Measurements from ENCODE around the gene NFIA.

The NFIA gene

DNA sequence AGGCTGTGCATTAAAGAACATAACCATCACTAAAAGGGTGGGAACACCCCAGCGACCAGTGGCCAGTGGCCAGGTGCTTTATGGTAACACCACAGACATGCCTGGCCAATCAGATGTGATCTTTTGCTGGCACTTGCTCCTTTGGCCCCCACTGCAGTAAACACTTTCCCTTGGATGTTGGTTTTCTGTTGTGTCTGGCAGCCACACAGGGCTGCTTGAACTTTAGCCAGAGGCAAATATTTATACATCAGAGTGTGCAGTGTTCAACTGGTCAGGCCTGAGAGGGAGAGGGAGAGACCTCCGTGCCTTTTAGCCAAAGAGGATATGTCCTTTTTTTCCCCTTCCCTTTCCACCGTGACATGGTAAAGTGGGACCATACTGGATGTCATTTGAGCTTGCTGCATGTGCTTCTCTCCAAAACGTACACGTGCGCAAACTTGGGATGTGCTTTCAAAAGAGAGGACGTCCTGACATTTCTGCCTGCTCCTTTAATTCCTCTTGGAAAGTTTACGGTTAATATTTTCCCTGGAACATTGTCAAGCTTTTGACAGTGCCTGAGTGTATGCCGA lies 101.2 kb downstream of the NFIA start:
- no peak for DNase-seq (ENCODE audit: low read depth)

DNA sequence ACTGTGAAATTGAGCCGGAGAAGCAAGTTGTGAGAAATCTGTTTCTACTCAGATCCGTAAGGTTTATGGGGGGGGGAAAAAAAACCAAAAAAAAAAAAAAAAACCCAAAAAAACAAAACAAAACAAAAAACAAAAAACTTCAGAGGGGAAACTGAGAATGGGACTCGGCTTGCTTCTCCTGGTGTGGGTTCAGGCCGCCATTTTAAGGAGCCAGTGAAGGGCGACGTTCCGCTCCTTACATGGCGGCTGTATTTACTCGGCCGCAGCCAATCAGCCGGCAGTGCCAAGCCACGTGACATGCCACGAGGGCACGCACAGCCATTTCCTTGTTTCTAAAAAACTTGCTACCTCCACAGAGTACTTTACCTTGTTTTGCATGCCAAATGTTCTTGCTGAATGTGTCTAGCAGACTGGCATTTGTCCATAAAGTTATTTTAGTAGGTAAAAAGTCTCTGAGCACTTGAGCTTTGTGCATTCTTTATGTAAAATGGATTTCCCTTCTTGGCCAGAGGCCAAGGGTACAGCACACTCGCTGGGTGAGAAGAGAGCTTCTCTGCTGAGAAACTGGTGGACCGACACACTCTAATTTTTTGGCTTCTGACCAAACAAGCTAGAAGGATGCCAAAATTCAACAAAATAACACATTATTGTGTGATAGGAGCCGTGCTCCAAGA lies 101.8 kb downstream of the NFIA start:
- DNase-seq (ENCODE audit: low read depth): no peak

DNA sequence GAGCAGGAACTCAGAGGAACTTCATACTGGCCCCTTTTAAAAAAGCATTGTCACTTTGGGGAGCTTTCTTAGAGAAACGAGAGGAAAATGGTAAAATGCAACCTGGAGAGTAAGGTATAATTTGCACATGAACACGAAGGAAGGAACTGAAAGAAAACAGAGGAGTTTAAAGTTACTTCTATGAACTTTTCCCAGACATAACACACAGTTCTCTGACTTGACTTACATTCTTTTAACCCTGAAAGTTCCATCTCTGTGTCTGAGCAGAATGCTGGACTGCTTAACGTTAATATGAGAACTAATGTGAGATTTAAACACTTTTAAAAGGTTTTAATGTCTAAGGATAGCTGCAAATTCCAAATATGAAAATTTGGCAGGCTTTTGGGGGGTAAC lies 102.3 kb downstream of the NFIA start:
- DNase-seq (ENCODE audit: low read depth): no peak

DNA sequence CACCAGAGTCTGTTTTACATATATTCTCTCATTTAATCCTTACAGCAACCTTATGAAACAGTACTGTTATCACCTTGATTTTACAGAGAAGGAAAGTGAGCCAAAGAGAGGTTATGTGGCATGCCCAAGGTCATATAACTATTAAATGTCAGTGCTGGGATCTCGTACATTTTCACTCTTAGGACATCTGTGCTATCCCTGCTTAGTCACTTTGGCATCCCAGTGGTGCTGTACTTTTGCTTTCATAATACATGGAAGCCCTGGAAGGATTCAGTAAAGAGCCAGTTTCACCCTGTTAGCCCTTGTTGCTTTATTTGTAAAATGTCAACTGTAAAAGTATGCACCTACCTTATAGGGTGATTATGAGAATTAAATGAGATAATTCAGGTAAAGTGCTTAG lies 104.4 kb downstream of the NFIA start:
- DNase-seq (ENCODE audit: low read depth): no peak

DNA sequence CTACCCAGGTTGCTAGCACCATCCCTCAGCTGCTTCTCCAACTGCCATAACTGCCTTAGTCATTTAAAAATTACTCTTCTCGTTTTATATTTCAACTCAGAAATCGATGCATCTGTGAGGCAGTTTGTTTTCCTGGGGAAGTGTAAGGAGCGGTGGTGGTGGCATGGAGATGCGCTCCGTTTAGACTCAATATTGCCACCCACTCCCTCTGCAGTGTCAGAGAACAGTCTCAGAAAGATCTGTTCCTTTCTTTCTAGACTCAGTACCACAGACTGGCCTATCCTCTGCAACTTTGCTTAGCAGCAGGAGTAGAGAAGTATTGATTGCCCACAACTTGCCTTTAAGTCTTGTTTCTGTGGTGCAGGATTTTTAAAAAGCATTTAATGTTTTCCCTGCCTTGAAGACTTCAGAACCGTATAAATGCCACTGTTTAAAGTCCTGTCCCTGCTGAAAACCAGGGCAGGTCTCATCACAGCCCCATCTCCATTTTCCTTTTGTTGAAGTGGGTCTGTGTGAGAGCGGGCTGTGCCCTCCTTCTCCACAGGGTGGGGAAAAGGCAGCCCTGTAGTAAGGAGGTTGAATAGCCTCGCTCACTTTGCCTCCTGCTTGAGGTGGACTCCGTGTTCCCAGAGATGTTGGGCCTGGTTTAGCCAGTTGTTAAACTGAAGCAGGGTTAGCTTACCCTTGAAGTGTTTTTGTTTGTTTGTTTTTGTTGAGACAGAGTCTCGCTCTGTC lies 105.2 kb downstream of the NFIA start:
- DNase-seq (ENCODE audit: low read depth): no peak

DNA sequence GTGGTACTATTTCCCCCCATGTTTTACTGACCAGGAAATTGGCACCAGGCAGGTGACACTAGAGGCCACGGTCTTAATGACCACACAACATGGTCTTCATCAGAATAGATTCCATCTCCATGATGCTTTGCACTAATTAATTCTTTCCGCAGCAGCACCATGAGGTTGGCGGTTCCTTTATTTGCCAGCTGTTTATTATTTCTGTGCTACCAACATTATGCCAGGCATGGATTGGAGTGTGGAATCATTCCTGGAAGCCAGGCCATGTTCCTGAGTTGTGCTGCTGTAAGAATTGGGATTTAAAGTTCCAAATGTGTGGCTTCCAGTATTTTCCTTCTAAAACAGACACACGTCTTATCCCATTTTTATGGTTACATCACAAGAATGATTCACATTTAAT lies 107.8 kb downstream of the NFIA start:
- DNase-seq (ENCODE audit: low read depth): no peak

DNA sequence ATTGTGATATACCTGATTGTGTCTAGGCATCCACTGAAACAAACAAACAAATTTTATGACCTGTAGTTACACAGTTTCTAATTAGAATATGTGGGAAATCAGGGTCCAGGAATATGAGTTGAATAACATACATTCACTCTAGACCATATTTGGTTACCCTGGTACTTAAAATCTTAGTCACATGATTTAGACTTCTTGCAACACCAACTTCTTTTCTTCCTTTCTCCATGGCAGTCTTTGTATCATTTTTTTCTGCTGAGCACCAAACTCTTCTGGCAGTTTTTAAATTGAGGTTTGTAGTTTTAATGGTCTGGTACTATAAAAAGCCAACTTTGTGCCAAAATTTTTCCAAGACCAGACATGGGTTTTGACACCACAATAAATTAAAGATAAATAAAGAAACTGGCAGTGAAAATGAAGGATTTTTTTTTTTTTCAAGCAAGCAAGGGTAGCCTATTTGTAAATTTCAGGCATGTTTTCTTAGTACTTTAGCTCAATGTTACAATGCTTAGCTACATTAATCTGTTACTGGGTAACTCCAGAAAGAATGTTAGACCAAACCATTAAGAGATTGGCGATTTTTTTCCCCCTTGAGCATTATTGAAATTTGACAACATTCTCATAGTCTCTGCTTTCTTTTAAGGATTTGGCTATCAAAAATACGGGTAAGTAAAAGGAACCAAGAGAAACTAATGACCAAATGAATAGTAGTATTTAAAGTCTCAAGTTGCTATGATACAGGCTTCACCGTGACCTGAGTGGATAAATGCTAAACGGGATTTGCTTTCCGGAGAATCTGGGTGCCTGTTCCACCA lies 108.5 kb downstream of the NFIA start:
- DNase-seq (ENCODE audit: low read depth): no peak

DNA sequence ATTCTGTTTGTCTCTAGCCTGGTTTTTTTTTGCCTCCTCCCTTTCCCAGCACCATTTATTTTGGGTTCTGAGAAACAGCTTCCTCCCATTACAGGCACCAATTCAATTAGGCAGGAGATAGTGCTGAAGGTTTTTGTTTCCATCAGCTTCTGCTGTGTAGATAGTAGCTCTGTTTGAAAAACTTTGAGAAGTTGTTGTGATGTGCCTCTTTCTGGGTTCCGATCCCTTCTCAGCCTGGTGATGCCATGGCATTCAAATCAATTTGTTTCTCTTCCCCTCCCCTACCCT lies 109.0 kb downstream of the NFIA start:
- no peak for DNase-seq (ENCODE audit: low read depth)

DNA sequence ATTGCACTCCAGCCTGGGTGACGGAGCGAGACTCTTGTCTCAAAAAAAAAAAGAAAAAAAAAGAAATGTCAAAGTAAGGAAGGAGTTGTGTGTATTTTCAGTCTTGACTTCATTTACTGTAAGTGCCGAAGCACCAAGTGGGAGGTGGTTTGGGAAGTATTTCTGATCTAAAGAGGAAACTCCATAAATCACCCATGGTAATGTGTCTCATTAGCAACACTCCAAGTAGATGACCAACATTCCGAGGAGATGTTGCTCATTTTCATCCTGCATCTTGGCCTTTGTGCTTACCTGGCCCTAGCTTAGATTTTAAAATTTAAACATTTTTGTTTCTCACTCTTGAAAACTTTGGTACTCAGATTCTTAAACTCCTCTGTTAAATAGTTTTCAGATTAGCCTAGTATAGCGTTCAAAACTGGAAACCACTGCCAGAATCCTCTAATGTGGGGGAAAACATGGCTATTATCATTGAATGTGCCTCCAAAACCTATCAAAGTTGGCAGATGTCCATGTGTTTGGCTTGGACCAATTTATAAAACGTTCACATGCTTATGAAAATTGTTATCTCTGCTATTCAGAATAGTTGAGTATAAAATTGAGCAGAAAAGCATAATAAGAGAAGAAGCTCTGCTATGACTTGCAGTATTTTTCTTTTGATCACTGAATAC lies 110.4 kb downstream of the NFIA start:
- no peak for DNase-seq (ENCODE audit: low read depth)

DNA sequence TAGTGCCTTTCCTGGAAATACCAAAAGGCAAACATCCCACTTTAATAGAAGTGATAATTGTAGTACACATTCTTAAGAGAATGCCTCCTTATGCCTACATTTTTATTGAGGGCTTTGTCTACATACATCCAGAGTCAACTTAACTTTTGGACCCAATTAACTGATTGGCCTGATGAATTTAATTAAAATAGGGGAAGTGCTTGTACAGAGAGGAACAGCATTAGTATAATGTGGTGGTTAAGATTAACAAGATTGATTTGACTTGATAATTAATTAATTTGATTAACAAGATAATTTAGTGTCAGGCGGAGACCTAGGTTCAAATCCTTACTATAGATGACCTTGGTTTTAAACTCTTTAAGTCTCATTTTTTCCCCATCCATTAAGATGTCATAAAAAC lies 111.4 kb downstream of the NFIA start:
- no peak for DNase-seq (ENCODE audit: low read depth)

DNA sequence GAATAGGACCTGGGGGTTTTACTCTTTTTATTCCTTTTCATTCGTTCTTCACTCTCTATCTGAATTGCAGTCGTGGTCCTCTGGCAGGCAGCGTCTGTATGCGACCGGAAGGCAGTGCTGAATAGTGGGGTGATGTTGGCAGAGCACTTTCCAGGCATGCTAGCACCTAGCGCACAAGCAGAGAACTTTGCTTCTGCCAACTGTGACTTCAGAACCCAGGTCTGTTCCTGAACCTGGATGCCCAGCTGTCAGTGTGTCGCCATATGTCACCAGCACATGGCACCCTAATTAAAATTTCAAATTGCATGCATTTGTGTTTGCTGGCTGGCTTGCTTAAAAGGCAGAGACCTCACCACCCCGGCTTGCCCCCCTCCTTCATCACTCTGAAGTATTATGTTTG lies 116.2 kb downstream of the NFIA start:
- no peak for DNase-seq (ENCODE audit: low read depth)

DNA sequence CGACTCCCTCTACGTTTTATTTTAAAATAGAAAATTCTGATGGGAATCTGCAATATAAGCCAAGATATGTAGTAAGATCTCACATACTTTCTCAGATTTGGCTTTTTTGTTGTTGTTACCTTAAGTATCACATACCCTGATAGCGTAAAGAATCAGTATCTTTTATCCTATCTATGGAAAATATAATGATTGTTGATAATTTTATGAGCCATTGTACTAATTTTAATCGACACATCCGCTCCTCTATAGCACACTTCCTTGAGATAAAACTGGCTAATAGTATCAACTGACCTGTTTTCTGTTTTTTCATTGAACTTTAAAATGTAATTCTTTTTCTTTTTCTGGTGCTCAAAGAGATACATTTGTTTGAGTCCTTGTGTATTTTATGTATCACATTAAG lies 118.7 kb downstream of the NFIA start:
- DNase-seq (ENCODE audit: low read depth): no peak

DNA sequence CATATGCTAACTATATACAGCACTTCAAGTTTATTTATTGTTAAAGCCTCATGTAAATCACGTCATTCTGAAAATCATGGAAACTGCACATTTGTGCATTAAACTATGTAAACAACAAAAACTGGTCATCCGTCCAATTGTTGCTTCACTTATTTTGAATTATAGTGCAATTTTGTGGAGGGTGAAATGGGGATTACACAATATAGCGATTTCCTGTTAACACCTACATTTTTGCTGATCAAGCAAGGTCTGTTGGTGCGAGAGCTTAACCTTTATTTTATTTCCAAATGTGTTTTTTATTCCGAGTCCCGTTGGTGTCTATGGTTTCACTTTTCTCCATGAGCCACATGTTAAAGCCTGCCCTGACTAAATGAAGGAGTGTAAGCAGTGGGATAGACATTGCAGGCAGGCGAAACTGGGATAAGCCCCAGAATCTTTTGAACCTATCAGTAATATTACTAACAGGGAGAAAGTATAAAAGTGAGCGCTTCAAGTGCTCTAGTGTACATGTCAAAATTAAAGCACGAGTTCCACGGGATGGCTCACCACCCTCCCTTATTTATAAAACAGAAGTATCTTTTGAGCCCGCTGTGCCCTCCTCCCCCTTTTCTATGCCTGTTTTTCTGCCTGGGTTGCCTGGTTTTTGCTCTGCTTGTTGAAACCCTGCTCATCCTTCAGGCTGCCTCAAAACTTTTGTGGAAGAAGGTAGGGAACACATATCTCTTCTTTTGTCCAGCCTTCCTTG lies 120.7 kb downstream of the NFIA start:
- DNase-seq (ENCODE audit: low read depth): no peak

DNA sequence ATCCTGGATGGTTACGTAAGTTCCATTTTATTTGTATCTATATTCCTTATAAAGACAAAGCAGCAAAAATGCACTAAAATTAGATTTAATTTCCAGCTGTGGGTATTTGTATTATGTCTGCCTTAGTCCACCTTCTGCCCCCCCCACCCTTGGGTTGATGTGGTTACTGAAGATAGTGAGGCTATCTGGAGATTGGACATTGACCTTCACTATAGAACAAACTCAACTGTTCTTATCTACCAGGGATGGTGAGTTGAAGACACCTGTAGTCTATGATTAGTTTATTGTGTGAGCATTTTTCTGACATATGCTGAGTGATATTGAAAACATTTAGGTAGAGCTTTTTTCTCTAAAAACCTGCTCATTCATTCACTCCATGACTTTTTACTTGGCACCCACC lies 122.2 kb downstream of the NFIA start:
- no peak for DNase-seq (ENCODE audit: low read depth)

DNA sequence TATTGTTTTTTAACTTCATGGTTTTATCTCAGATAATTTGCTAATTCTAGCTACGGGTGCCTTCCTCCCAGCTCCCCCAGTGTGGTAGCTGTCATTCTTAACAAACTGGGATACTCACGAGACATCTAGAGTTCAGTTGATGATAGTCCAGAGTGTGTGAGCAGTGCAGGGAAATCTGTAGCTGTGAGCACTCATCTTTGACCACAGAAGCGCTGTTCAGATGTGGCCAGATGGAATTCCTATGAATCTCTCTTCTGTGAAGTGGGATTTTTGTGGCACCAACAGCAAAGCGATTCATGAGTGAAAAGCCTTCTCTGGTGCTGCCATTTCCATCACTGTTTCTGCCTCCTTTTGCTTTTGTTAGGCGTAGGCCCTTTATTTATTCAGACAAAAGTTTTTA lies 125.1 kb downstream of the NFIA start:
- no peak for DNase-seq (ENCODE audit: low read depth)

DNA sequence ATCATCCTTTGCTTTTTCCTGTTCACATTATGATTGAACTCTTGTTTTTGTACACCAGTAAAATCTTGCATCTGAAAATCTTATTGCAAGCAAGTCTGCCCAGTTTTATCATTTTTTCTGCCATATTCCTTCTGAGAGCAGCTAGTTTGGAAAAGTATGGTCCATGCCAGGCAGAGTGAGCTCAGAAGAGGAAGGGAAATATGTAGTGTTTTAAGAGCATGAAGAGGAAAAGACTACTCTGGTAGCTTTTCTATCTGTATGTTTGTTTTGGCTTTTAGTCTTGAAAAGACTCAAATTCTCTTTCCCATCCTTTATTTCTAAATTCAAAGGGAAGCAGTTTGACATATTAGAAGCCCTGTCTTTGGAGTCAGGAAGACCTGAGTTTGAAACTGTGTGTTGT lies 125.8 kb downstream of the NFIA start:
- no peak for DNase-seq (ENCODE audit: low read depth)

DNA sequence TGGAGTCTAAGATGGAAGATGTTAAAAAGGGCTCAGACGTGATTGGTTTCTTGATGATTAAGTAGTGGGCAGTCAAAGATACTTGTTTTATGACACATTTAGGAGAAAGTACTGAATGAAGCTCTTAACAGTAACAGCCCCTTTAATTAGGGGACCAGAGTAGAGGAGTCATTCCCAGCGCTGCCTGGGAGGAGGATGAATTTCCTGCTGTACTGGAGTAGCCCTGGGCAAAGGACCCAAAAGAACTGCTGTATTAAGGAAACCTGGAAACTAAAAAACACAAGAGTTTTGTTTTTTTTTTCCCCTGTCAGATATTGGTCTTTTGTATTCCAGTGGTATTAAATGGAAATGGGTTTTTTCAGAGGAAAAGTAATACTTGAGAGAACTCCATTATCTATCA lies 126.5 kb downstream of the NFIA start:
- no peak for DNase-seq (ENCODE audit: low read depth)

DNA sequence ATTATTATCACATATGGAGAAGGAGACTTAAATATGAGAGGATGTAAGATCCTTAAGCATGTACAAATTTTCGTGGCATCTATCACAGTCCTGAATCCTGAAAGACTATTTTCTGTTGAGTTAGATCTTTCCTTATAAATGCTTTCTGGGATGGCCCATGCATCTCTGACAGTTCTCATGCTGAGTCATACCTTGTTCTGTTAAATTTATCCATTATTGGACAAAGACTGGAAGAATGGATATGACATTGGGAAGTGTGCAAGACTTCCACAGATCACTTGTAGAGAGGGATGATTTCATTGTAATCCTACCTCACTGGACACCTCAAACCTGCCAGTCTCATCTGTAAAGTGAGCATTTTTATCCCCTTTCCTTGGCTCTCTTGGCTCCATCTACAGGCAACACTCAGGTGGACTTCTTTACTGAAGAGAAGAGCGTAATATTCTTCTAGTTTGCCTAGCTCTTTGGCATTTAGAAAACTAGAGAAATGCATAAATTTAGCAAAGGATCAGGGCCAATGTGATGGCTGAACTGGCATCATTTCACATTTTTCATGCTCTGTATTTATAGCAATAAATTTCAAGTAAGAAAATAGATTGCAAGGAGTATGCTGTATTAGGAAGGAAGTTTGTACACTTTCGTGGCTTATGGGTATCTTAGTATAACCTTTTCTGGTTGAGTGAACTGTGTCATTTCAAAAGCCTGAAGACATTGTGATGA lies 128.2 kb downstream of the NFIA start:
- DNase-seq (ENCODE audit: low read depth): no peak

DNA sequence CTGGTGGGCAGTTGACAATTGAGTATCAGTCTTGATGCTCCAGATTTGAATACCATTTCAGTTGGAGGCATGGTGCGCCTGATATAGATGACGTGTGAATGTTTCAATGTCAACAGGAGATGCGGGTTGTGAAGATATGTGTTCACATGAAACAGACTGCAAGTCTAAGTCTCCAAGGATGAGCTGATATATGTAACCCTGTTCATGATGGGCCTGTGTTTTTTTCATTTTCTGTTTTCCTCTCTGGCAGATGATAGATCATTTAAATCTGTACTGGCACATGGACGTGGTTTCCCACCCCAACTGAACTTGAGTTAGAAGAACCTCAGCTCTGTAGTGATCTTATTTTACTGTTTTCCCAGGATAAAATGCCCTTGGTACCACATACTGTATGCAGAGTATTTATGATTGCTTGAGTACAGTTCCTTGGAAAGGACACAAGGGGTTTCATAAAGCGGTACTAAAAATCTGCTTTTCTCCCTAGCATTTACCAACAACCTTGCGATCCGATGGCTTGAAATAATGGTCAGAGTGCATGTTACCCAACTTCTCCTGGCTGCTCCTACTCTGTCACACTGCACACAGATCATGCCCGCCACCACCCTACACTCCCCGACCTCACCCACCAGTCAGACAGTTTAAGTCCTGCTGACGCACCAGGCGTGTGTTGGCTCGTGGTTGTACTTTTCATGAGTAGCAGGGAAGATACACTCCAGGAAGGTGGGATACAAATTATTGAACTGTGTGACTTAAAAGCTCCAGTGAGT lies 131.1 kb downstream of the NFIA start:
- no peak for DNase-seq (ENCODE audit: low read depth)

DNA sequence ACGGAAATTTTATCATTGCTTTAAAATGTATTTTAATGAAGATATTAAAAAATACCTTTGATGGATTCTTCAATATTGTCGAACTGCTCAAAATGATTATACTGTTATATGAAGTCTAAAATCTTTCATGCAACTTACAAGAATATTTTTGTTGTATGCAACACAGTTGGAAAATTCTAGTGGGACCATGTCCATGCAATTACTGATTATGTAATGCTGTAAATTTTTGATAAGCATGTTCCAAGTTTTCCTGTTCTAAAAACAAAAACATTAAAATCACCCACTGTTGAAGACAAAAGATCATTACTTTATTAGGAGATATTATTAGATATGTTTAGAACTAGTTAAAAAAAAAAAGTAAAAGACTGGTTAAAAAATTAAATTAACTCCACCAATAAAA lies 132.8 kb downstream of the NFIA start:
- no peak for DNase-seq (ENCODE audit: low read depth)
